Fibroblast of upper back skin (primary cell): Measurements from ENCODE around the gene AQR.
A peak's percentile ranks its signal among the peaks of the same experiment; 100 is the strongest.
"Not testable (repeated sequence)": the region's sequence is repeated elsewhere in the genome, so short reads cannot be mapped to it uniquely, and the experiment has no call there.

ENCODE experiments used
- DNase-seq: peaks from one replicate; pipeline ENCODE4 v3.0.0-alpha.2; 2013

AQR gene

DNA sequence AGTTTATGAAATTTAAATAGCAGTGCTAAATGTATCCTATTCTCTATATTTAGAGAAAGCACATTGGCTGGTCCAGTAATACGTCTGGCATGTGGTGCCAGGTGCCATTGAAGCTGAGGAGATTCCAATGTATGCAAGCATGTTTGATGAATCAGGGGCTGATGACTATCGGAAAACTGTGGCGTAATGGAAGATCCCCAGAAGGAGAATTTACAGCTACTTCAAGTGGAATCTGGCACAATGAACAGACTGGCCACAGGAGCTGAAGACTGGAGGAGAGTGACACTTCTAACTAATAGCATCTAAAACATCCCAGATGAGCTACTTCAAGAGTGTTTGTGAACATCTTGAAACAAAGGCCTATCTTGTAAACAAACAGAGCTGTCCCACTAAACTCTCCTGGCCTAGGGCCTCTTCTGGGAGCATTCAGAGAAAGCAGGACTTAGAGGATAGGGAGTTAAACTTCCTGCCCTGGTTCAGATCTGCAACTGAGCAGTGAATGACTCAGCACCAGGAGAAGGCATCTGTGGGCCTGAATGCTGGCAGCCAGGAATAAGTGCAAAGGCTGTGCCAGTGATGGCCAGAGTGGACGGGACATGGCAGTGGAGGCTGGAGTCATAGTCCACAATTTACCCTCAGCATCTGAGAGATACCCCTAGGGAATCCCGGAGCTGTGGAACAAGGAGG, 159.0 kb downstream of the AQR start:
- DNase-seq, result peak; percentile 95

DNA sequence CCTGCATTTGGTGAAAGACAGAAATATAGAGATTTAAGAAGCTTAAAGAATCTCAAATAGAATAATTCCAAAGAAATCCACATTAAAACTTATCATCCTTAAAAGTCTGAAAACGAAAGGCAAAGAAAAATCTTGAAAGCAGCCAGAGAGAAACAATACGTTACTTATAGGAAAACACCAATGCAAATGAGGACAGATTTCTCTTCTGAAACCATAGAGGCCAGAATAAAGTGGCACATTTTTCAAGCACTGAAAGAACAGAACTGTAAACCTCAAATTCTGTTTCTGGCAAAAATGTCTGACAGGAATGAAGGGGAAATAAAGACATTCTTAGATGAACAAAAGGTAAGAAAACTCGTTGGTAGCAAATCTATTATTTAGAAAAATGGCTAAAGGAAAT, 160.4 kb downstream of the AQR start:
- DNase-seq, result no peak

- DNase-seq, result peak; percentile 32
These were observed 161.5 kb downstream of the AQR start for GRCh38 chr15:34808016-34808415.

DNA sequence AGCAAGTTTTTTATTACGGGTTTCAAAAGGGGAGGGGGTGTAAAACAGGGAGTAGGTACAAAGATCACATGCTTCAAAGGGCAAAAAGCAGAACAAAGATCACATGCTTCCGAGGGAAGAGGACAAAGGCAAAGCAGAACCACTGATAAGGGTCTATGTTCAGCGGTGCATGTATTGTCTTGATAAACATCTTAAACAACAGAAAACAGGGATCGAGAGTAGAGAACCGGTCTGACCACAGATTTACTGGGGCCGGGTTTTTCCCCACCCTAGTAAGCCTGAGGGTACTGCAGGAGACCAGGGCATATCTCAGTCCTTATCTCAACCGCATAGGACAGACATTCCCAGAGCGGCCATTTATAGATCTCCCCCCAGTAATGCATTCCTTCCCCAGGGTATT, 162.3 kb downstream of the AQR start:
- not testable (repeated sequence) for DNase-seq

DNA sequence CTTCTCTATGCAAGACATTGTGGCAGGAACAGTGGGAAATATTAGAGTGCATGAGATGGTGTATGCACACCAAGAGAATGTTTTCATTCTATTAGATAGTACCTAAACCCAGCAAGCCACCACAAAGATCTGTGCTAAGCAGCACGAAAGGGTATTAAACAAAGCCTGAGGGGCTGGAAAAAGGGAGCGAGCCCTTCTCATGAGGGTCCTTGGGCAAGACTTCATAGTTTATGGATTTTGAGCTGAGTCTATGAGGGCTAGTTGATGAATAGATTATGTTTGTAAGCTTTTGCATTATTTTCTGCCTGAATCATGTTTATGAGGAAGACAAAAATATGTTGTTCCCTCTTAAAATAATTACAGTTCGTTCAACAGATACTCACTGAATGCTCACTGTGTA, 164.8 kb downstream of the AQR start:
- no peak for DNase-seq

DNA sequence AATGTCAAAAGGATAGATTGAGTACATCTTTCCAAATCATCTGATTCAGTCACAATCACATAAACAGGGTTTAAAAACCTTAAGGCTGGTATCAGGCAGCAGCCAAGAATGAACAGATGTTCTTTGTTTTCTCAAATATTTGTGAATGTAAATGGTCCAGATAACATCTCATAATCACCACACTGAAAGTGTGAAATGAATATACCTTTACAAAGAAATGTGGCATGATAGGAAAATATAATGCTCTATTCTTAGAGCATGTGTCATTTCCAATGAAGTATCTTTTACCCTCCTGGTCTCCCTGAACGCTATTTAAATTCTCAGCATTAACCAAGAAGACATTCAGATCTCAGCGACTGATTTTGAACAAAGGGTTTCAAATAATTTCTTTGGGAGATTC, 165.4 kb downstream of the AQR start:
- no peak for DNase-seq

DNA sequence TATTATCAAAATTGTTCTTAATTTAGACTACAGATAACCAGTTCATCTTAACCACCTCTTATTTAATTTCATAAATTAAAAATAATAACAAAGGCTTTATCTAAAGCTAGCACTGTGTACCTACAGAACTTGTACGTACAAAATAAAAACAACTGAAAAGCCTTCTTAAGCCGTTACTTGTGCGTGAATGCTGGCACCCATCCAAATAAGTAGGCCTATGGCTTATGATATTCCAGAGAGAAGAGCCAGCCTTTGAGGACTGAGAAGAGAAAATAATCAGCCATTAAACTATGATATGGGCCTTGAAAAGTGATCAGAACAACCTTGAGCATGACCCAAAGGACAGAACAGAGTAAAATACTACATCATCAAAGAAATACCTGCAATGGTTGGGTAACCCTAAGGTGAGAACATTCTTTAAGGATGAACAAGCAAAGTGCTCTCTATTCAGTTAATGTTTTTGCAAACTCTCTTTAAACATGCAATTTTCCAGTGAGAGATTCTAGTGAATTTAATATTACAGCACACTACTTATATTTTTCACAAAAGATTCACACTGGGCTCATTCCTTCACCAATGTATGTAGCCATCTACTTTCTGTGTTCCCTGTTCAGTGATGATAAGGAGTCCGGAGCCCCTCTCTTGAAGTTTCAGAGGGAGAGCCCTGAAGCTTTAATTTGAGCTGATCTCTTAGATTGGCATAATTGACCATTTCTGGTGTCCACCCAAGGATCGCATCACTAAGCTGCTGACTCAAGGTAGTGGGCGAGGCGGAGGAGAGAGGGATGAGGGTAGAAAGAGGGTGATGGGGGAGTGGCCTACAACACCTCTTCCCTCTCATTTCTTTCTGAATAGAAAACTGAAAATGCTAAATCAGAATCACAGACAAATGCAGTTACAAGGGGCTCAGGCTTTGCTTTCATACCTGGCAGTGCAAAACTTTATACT, 166.5 kb downstream of the AQR start:
- DNase-seq, result no peak

DNA sequence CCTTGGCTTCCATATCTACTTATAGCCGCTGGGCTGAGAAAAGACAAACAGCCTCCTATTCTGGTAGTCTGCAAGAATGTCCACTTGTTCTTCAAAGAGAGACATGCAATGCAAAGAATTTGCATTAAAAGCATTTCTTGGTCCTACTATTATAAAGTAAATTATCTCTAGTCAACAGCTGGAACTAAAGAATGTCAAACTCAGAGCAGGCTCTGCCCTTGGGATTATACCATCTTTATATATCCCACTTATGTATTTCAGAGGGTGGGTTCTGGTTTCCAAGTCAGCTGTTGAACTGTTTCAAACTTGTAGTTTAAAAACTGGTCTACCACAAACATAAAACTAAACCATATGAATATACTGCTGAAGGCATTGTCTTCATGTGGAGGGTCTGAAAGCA, 167.2 kb downstream of the AQR start:
- DNase-seq, result no peak
